Neural cell (in vitro differentiated cells): ENCODE measurements around the gene MYO1D. TPM values are rescaled to one million over a fixed set of nuclear protein-coding genes. Genes with fewer than 3 reads are reported as not detected.
"Not testable (repeated sequence)": the region's sequence is repeated elsewhere in the genome, so short reads cannot be mapped to it uniquely, and the experiment has no call there.

Experiments
- H2AFZ ChIP-seq: fragments of 200-600, 300-800 bp; sonication (generic), shearing (Covaris generic); 2 replicates; pipeline ENCODE4 v1.6.0; 2014; ENCODE audit warnings: low read depth, mild to moderate bottlenecking, antibody characterized with exemption, low read length, moderate library complexity
- H3F3A ChIP-seq: fragments of 200-600 bp; shearing (Covaris generic); 2 replicates; pipeline ENCODE4 v1.6.1; 2016; ENCODE audit warnings: mild to moderate bottlenecking, moderate library complexity, mixed read lengths, antibody characterized with exemption, low read length; ENCODE audit not compliant: insufficient read depth, poor library complexity, severe bottlenecking
- H3K27ac ChIP-seq: fragments of 200-600, 300-800 bp; sonication (generic), shearing (Covaris generic); 2 replicates; pipeline ENCODE4 v1.5.1; 2014; ENCODE audit warnings: mild to moderate bottlenecking, low read length, moderate library complexity
- H3K27me3 ChIP-seq: fragments of 300-800, 200-600 bp; sonication (generic), shearing (Covaris generic); 2 replicates; pipeline ENCODE4 v1.6.0; 2014; ENCODE audit warnings: mild to moderate bottlenecking, low read depth, low read length, moderate library complexity; ENCODE audit not compliant: insufficient read depth
- H3K36me3 ChIP-seq: fragments of 300-800, 200-600 bp; sonication (generic), shearing (Covaris generic); 2 replicates; pipeline ENCODE4 v1.5.1; 2014; ENCODE audit warnings: mild to moderate bottlenecking, antibody characterized with exemption, low read length, moderate library complexity; ENCODE audit not compliant: insufficient read depth
- H3K4me2 ChIP-seq: fragments of 300-800, 200-600 bp; sonication (generic), shearing (Covaris generic); 2 replicates; pipeline ENCODE4 v1.6.0; 2014; ENCODE audit warnings: mild to moderate bottlenecking, low read length
- H3K4me3 ChIP-seq: fragments of 300-800, 200-600 bp; sonication (generic), shearing (Covaris generic); 2 replicates; pipeline ENCODE4 v1.5.1; 2014; ENCODE audit warnings: mild to moderate bottlenecking, low read length, moderate library complexity
- H3K79me2 ChIP-seq: fragments of 200-600 bp; shearing (Covaris generic); replicated peaks from 2 replicates; pipeline ENCODE4 v1.6.0; 2014; ENCODE audit warnings: mild to moderate bottlenecking, low read length, moderate library complexity; ENCODE audit not compliant: insufficient read depth
- H3K9ac ChIP-seq: fragments of 300-800, 200-600 bp; sonication (generic), shearing (Covaris generic); 2 replicates; pipeline ENCODE4 v1.6.1; 2016; ENCODE audit warnings: mild to moderate bottlenecking, low read length, mixed read lengths
- H3K9me2 ChIP-seq: fragments of 200-600 bp; shearing (Covaris generic); 2 replicates; pipeline ENCODE4 v1.6.1; 2016; ENCODE audit warnings: mild to moderate bottlenecking, low read length, mixed read lengths; ENCODE audit not compliant: insufficient read depth
- H3K9me3 ChIP-seq: fragments of 200-600, 300-800 bp; sonication (generic), shearing (Covaris generic); 2 replicates; pipeline ENCODE4 v1.6.1; 2016; ENCODE audit warnings: mild to moderate bottlenecking, mixed run types, low read length, moderate library complexity, mixed read lengths
- H4K20me1 ChIP-seq: fragments of 200-600 bp; shearing (Covaris generic); 2 replicates; pipeline ENCODE4 v1.6.1; 2016; ENCODE audit warnings: mild to moderate bottlenecking, mixed run types; ENCODE audit not compliant: insufficient read depth
- CTCF ChIP-seq: fragments of 450-650 bp; IDR thresholded peaks from 2 replicates; pipeline ENCODE4 v1.5.1; 2014; ENCODE audit warnings: antibody characterized with exemption, mild to moderate bottlenecking, moderate library complexity; ENCODE audit not compliant: poor library complexity, severe bottlenecking
- EP300 ChIP-seq: fragments of 450-650 bp; conservative IDR thresholded peaks from 2 replicates; pipeline ENCODE4 v1.6.1; 2014; ENCODE audit warnings: antibody characterized with exemption, mild to moderate bottlenecking, moderate library complexity; ENCODE audit not compliant: poor library complexity, severe bottlenecking
- EZH2 ChIP-seq: fragments of 200-600, 300-800 bp; shearing (Covaris generic), sonication (generic); IDR thresholded peaks from 2 replicates; pipeline ENCODE4 v1.6.1; 2014; ENCODE audit warnings: antibody characterized with exemption, low read length, borderline replicate concordance, mild to moderate bottlenecking; ENCODE audit not compliant: insufficient read depth, poor library complexity, severe bottlenecking
- MXI1 ChIP-seq: fragments of 450-650 bp; conservative IDR thresholded peaks from 2 replicates; pipeline ENCODE4 v1.6.1; 2014; ENCODE audit warnings: antibody characterized with exemption, mild to moderate bottlenecking; ENCODE audit not compliant: poor library complexity, severe bottlenecking
- POLR2AphosphoS5 ChIP-seq: IDR thresholded peaks from 2 replicates; pipeline ENCODE4 v1.6.1; 2012
- RAD21 ChIP-seq: fragments of 450-650 bp; conservative IDR thresholded peaks from 2 replicates; pipeline ENCODE4 v1.6.1; 2014; ENCODE audit warnings: antibody characterized with exemption, mild to moderate bottlenecking, moderate library complexity
- REST ChIP-seq: IDR thresholded peaks from 2 replicates; pipeline ENCODE4 v1.6.1; 2012; ENCODE audit warnings: borderline replicate concordance
- SMC3 ChIP-seq: fragments of 450-650 bp; conservative IDR thresholded peaks from 2 replicates; pipeline ENCODE4 v1.6.1; 2014; ENCODE audit warnings: antibody characterized with exemption, mild to moderate bottlenecking, moderate library complexity; ENCODE audit not compliant: poor library complexity
- TAF1 ChIP-seq: IDR thresholded peaks from 2 replicates; pipeline ENCODE4 v1.6.1; 2012; ENCODE audit warnings: low read depth
- polyA plus RNA-seq: library from polyadenylated mRNA; depleted of rRNA; stranded (reverse); fragments of >200 nt; gene quantifications from 2 replicates; pipeline ENCODE4 v1.2.3, GENCODE V29; 2014

The MYO1D gene
- polyA plus RNA-seq, 1 donor from 2014 or later = 10.7 TPM

- no peaks in the 10 kb centered on the region for H3K9me2 ChIP-seq
- no peak overlapping the region for H3K4me3 ChIP-seq
- H3K27ac ChIP-seq = no peak overlapping the region
- no peak overlapping the region for H2AFZ ChIP-seq
- no peaks in the 10 kb centered on the region for H3K9me3 ChIP-seq
- H3K79me2 ChIP-seq = no peaks in the 10 kb centered on the region
- H3K36me3 ChIP-seq = no peaks in the 10 kb centered on the region
- no peaks in the 10 kb centered on the region for H3F3A ChIP-seq
- H4K20me1 ChIP-seq = no peaks in the 10 kb centered on the region
- H3K9ac ChIP-seq = no peak overlapping the region
- no peak overlapping the region for H3K4me2 ChIP-seq
- no peaks in the 10 kb centered on the region for H3K27me3 ChIP-seq
- TF ChIP-seq REST = no peak
- no peak for TF ChIP-seq MXI1
- TF ChIP-seq EP300 = no peak
- TF ChIP-seq EZH2 = no peak
- no peak for TF ChIP-seq POLR2AphosphoS5
- no peak for TF ChIP-seq RAD21
- no peak for TF ChIP-seq TAF1
- TF ChIP-seq SMC3 = no peak
- no peak for TF ChIP-seq CTCF
These were observed 52.6 kb downstream of the MYO1D start for GRCh38 chr17:32824334-32824733.

- no peak for TF ChIP-seq POLR2AphosphoS5
- no peak for TF ChIP-seq SMC3
- no peak for TF ChIP-seq REST
- no peak for TF ChIP-seq RAD21
- TF ChIP-seq MXI1 = no peak
- no peak for TF ChIP-seq CTCF
- TF ChIP-seq EP300 = no peak
- no peak for TF ChIP-seq EZH2
- TF ChIP-seq TAF1 = no peak
- Histone ChIP-seq H3F3A (no peaks in the 10 kb centered on the region), H3K79me2 (no peaks in the 10 kb centered on the region), H3K9ac (no peak overlapping the region), H3K36me3 (no peaks in the 10 kb centered on the region), H3K4me2 (no peak overlapping the region), H2AFZ (no peak overlapping the region), H4K20me1 (no peaks in the 10 kb centered on the region), H3K27me3 (no peaks in the 10 kb centered on the region), H3K9me2 (no peaks in the 10 kb centered on the region), H3K4me3 (no peak overlapping the region), H3K9me3 (no peaks in the 10 kb centered on the region), H3K27ac (no peak overlapping the region)
These were observed 53.9 kb downstream of the MYO1D start for GRCh38 chr17:32822996-32823395.

GRCh38 chr17:32821987-32822934, 54.7 kb downstream of the MYO1D start:
- H3K79me2 ChIP-seq, H3F3A ChIP-seq, H3K9ac ChIP-seq, H3K27me3 ChIP-seq, H3K9me3 ChIP-seq, H3K4me3 ChIP-seq, H4K20me1 ChIP-seq, H3K4me2 ChIP-seq, H3K27ac ChIP-seq, H3K36me3 ChIP-seq, H2AFZ ChIP-seq, H3K9me2 ChIP-seq: not testable (repeated sequence)
